HepG2 (cell line): ENCODE data around the gene PRM2. TPM values are rescaled to one million over a fixed set of nuclear protein-coding genes. Genes with fewer than 3 reads are reported as not detected.

ENCODE experiments used
- ATAC-seq: fragments of 200-7000 bp; cut with Tn5 transposase; 3 replicates; pipeline ENCODE4 v1.9.1; 2020; ENCODE audit warnings: mild to moderate bottlenecking, moderate library complexity
- BruUV-seq: library from RNA; stranded (reverse); fragments of 400-500 nt; replicated peaks from 2 replicates; lab custom pipeline; 2021; lab: Mats Ljungman, UMichigan
- CTCF ChIA-PET: fragments of 300-600 bp; formaldehyde crosslinking; extraction: SDS; loops from one replicate; lab custom pipeline; 2021; ENCODE audit warnings: low total read pairs, inconsistent platforms, low intra/inter-chr PET ratio; lab: Yijun Ruan, JAX
- POLR2A ChIA-PET: fragments of 350-600 bp; sonication (Branson Sonifier 250); formaldehyde crosslinking; loops from one replicate; lab custom pipeline; 2020; ENCODE audit warnings: antibody characterized with exemption, inconsistent platforms; lab: Yijun Ruan, JAX
- DNase-seq: peaks from one replicate; pipeline ENCODE4 v3.0.0-alpha.2; 2015; ENCODE audit warnings: low spot score
- FAIRE-seq: peaks from 3 replicates; lab custom pipeline; 2011; peaks lifted over from hg19 to GRCh38; lab: Jason Lieb, UNC
- H2AFZ ChIP-seq: one replicate; pipeline ENCODE4 v1.6.1; 2011; ENCODE audit warnings: low read length, inconsistent platforms
- H3K27ac ChIP-seq: fragments of 300-600 bp; 3 replicates; pipeline ENCODE4 v1.8.0; 2011; ENCODE audit warnings: mixed run types, mild to moderate bottlenecking, mixed read lengths, low read length, inconsistent platforms; ENCODE audit not compliant: insufficient read depth; ENCODE audit errors: extremely low read length
- H3K27me3 ChIP-seq, 2 experiments: fragments of 200-600 bp in 1 of 2; 2 replicates in 1 of 2; 3 replicates in 1 of 2; pipeline versions ENCODE4 v1.6.0 to v1.8.0; 2011; ENCODE audit warnings: low read length in 2 of 2, mild to moderate bottlenecking in 2 of 2, moderate library complexity in 2 of 2, inconsistent platforms in 1 of 2; ENCODE audit not compliant: insufficient read depth in 2 of 2, control insufficient read depth in 1 of 2
- H3K36me3 ChIP-seq, 2 experiments: fragments of 200-600 bp in 1 of 2; replicated peaks in 1 of 2; 2 replicates in 1 of 2; 3 replicates in 1 of 2; pipeline versions ENCODE4 v1.5.1 to v1.8.0; 2011; ENCODE audit warnings: low read length in 2 of 2, inconsistent platforms in 1 of 2; ENCODE audit not compliant: insufficient read depth in 2 of 2, control insufficient read depth in 1 of 2
- H3K4me1 ChIP-seq: 2 replicates; pipeline ENCODE4 v1.5.1; 2012; ENCODE audit warnings: low read length, inconsistent platforms; ENCODE audit not compliant: insufficient read depth
- H3K4me2 ChIP-seq: 2 replicates; pipeline ENCODE4 v1.6.0; 2011; ENCODE audit warnings: low read depth, low read length, inconsistent platforms
- H3K4me3 ChIP-seq, 3 experiments: fragments of 200-600 bp in 1 of 3; sonication (generic), shearing (Covaris generic) in 1 of 3; replicated peaks in 1 of 3; 2 replicates each; pipeline ENCODE4 v1.5.1; 2011 to 2016; ENCODE audit warnings: low read length in 3 of 3, inconsistent platforms in 2 of 3, low read depth in 2 of 3, mild to moderate bottlenecking in 2 of 3, control low read depth in 1 of 3, mixed read lengths in 1 of 3; ENCODE audit not compliant: insufficient read depth in 1 of 3
- H3K79me2 ChIP-seq: one replicate; pipeline ENCODE4 v1.6.1; 2011; ENCODE audit warnings: low read length, inconsistent platforms; ENCODE audit not compliant: insufficient read depth
- H3K9ac ChIP-seq: 2 replicates; pipeline ENCODE4 v1.6.0; 2011; ENCODE audit warnings: mild to moderate bottlenecking, low read depth, low read length, inconsistent platforms; ENCODE audit not compliant: insufficient read depth
- H3K9me3 ChIP-seq: 2 replicates; pipeline ENCODE4 v1.5.1; 2012; ENCODE audit warnings: mild to moderate bottlenecking, low read length
- H4K20me1 ChIP-seq: 2 replicates; pipeline ENCODE4 v1.6.0; 2011; ENCODE audit warnings: inconsistent platforms, mild to moderate bottlenecking, low read length, moderate library complexity; ENCODE audit not compliant: insufficient read depth
- AGO2 ChIP-seq: fragments of 200-400 bp; formaldehyde crosslinking; optimal IDR thresholded peaks from 2 replicates; pipeline ENCODE3; 2017; ENCODE audit warnings: mild to moderate bottlenecking, low read depth, low read length, moderate library complexity
- ARHGAP35 ChIP-seq: sonication (generic); formaldehyde crosslinking; IDR thresholded peaks from 2 replicates; pipeline ENCODE4 v1.9.0; 2022; ENCODE audit warnings: mild to moderate bottlenecking, inconsistent platforms, moderate library complexity, missing genetic modification reagents, borderline replicate concordance
- CBX1 ChIP-seq: IDR thresholded peaks from one replicate; pipeline ENCODE4 v1.6.1; 2016; ENCODE audit warnings: antibody characterized with exemption, low read depth
- KDM3A ChIP-seq: IDR thresholded peaks from 2 replicates; pipeline ENCODE4 v1.6.1; 2018; ENCODE audit warnings: low read depth, missing compliant biosample characterization
- KDM5B ChIP-seq: sonication (generic); formaldehyde crosslinking; IDR thresholded peaks from 2 replicates; pipeline ENCODE4 v1.4.0; 2020; ENCODE audit warnings: missing genetic modification reagents, mild to moderate bottlenecking, borderline replicate concordance
- ZNF232 ChIP-seq: sonication (generic); formaldehyde crosslinking; IDR thresholded peaks from 2 replicates; pipeline ENCODE4 v1.4.0; 2020; ENCODE audit warnings: missing genetic modification reagents, borderline replicate concordance
- ZNF530 ChIP-seq: sonication (generic); formaldehyde crosslinking; IDR thresholded peaks from 2 replicates; pipeline ENCODE4 v1.5.0; 2020; ENCODE audit warnings: low read depth, mild to moderate bottlenecking, missing genetic modification reagents
- ZNF546 ChIP-seq: sonication (generic); formaldehyde crosslinking; conservative IDR thresholded peaks from 2 replicates; pipeline ENCODE4 v1.8.1; 2023; ENCODE audit warnings: mild to moderate bottlenecking, missing genetic modification reagents
- WGBS: methylation state at CpG from one replicate; pipeline ENCODE4 v1.1.6; 2017; ENCODE audit warnings: low lambda C conversion rate; 5-methylcytosine and 5-hydroxymethylcytosine counted together
- in situ Hi-C: cut with HindIII; loops from 2 replicates; pipeline ENCODE4 v1.10.0; 2017; ENCODE audit warnings: low pct_unique_long_range_greater_than_20kb; ENCODE audit not compliant: extremely low pct_ligation_motif_present
- intact Hi-C: fragments of 100-400 bp; cut with micrococcal nuclease; formaldehyde crosslinking; loops from one replicate; pipeline ENCODE4 v1.10.0; 2022; ENCODE audit not compliant: unreplicated experiment
- polyA plus RNA-seq, 8 experiments: library from polyadenylated mRNA; depleted of rRNA in 3 of 8; stranded (reverse) in 7 of 8; unstranded in 1 of 8; fragments of >200 nt; fragmentation: Illumina TruSeq in 4 of 8; extraction: Trizol in 4 of 8; gene quantifications; 2 replicates each; pipeline versions ENCODE4 v1.2.1 to v1.2.3, GENCODE V29; 2011 to 2016; ENCODE audit warnings: low read depth in 4 of 8, missing spikeins in 1 of 8, mixed read lengths in 1 of 8; ENCODE audit not compliant: insufficient read depth in 1 of 8
- total RNA-seq, 5 experiments: library from RNA; depleted of rRNA; stranded (reverse); fragments of >200 nt; fragmentation: Illumina TruSeq; extraction: Trizol; gene quantifications; 2 replicates each; pipeline ENCODE4 v1.2.3, GENCODE V29; 2016; ENCODE audit warnings: low read depth in 1 of 5
- TF ChIP-seq, protein P1 (sequence below): sonication (generic); formaldehyde crosslinking; IDR thresholded peaks from 2 replicates; pipeline ENCODE4 v1.4.0; 2020; ENCODE audit warnings: missing genetic modification reagents, mild to moderate bottlenecking, borderline replicate concordance
- TF ChIP-seq, protein P2 (sequence below): sonication (generic); formaldehyde crosslinking; IDR thresholded peaks from 2 replicates; pipeline ENCODE4 v1.4.0; 2020; ENCODE audit warnings: missing genetic modification reagents
- TF ChIP-seq, protein P3 (sequence below): sonication (generic); formaldehyde crosslinking; IDR thresholded peaks from 2 replicates; pipeline ENCODE4 v1.4.0; 2020; ENCODE audit warnings: low read depth, mild to moderate bottlenecking, missing genetic modification reagents

The PRM2 gene
- total and polyA plus RNA-seq, 2 of the 13 experiments (the other 11 are each of a cell fraction or from before 2014, with no cell fraction given), result 0.54 TPM; not detected in 1

GRCh38 chr16:11307639-11308492 is 31.6 kb upstream of the PRM2 start:
- peak overlapping the region; percentile 62 for H3K9ac ChIP-seq
- peak overlapping the region in 1 of 3 experiments; percentile 20; a peak in 1 of 6 replicates for H3K4me3 ChIP-seq
- no peak for DNase-seq
- H4K20me1 ChIP-seq, result no peaks in the 10 kb centered on the region
- in situ Hi-C loops (no loop called here), intact Hi-C loops (loop anchor here (2.0 kb wide), 2 partner anchors 29 to 37 kb away; partner anchors contain the start of gene RMI2)
- ChIA-PET CTCF (no interaction called here), POLR2A (interaction anchor here (0.5 to 7.4 kb wide), 19 partner anchors 10 to 489 kb away, joined by 3 to 234 read pairs (median 5); partner anchors contain the start of genes PRM3, SOCS1, TNP2 and ZC3H7A)
- H3K27me3 ChIP-seq, result no peaks in the 10 kb centered on the region
- no peaks in the 10 kb centered on the region for H3K79me2 ChIP-seq
- H3K4me1 ChIP-seq, result peaks cover 84% of the 10 kb centered on the region
- no peak overlapping the region for H2AFZ ChIP-seq
- no peaks in the 10 kb centered on the region for H3K9me3 ChIP-seq
- peak overlapping the region; percentile 89 for H3K27ac ChIP-seq
- 77% methylated on average over 19 of the region's 21 CpGs for WGBS
- no TSS peak for BruUV-seq
- no peak for FAIRE-seq
- H3K36me3 ChIP-seq, result no peaks in the 10 kb centered on the region
- H3K4me2 ChIP-seq, result peak overlapping the region; percentile 57
- ATAC-seq, result peak; percentile 5
- TF ChIP-seq, protein P1, sequence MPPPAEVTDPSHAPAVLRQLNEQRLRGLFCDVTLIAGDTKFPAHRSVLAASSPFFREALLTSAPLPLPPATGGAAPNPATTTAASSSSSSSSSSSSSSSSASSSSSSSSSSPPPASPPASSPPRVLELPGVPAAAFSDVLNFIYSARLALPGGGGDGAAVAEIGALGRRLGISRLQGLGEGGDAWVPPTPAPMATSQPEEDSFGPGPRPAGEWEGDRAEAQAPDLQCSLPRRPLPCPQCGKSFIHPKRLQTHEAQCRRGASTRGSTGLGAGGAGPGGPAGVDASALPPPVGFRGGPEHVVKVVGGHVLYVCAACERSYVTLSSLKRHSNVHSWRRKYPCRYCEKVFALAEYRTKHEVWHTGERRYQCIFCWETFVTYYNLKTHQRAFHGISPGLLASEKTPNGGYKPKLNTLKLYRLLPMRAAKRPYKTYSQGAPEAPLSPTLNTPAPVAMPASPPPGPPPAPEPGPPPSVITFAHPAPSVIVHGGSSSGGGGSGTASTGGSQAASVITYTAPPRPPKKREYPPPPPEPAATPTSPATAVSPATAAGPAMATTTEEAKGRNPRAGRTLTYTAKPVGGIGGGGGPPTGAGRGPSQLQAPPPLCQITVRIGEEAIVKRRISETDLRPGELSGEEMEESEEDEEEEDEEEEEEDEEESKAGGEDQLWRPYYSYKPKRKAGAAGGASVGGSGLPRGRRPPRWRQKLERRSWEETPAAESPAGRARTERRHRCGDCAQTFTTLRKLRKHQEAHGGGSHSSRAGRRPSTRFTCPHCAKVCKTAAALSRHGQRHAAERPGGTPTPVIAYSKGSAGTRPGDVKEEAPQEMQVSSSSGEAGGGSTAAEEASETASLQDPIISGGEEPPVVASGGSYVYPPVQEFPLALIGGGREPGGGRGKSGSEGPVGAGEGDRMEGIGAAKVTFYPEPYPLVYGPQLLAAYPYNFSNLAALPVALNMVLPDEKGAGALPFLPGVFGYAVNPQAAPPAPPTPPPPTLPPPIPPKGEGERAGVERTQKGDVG (CRISPR knock-in tag), result peak; percentile 76; the same call in 1 of the 2 replicates
- TF ChIP-seq, protein P2, sequence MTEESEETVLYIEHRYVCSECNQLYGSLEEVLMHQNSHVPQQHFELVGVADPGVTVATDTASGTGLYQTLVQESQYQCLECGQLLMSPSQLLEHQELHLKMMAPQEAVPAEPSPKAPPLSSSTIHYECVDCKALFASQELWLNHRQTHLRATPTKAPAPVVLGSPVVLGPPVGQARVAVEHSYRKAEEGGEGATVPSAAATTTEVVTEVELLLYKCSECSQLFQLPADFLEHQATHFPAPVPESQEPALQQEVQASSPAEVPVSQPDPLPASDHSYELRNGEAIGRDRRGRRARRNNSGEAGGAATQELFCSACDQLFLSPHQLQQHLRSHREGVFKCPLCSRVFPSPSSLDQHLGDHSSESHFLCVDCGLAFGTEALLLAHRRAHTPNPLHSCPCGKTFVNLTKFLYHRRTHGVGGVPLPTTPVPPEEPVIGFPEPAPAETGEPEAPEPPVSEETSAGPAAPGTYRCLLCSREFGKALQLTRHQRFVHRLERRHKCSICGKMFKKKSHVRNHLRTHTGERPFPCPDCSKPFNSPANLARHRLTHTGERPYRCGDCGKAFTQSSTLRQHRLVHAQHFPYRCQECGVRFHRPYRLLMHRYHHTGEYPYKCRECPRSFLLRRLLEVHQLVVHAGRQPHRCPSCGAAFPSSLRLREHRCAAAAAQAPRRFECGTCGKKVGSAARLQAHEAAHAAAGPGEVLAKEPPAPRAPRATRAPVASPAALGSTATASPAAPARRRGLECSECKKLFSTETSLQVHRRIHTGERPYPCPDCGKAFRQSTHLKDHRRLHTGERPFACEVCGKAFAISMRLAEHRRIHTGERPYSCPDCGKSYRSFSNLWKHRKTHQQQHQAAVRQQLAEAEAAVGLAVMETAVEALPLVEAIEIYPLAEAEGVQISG, result no peak
- TF ChIP-seq CBX1, result no peak
- TF ChIP-seq ZNF232 (CRISPR knock-in tag), result no peak
- TF ChIP-seq ZNF530 (CRISPR knock-in tag), result no peak
- TF ChIP-seq, protein P3, sequence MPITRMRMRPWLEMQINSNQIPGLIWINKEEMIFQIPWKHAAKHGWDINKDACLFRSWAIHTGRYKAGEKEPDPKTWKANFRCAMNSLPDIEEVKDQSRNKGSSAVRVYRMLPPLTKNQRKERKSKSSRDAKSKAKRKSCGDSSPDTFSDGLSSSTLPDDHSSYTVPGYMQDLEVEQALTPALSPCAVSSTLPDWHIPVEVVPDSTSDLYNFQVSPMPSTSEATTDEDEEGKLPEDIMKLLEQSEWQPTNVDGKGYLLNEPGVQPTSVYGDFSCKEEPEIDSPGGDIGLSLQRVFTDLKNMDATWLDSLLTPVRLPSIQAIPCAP (CRISPR knock-in tag), result 0 out of 2 replicates have a peak, but pooled peaks have one; percentile 78
- TF ChIP-seq ZNF546 (CRISPR knock-in tag), result no peak
- TF ChIP-seq KDM5B (CRISPR knock-in tag), result 0 out of 2 replicates have a peak, but pooled peaks have one; percentile 50
- TF ChIP-seq KDM3A, result peak; percentile 28; the same call in 1 of the 2 replicates
- no peak for TF ChIP-seq AGO2
- TF ChIP-seq ARHGAP35 (CRISPR knock-in tag), result no peak
